IPS-15b (cell line): Measurements from ENCODE around the gene NT5M.

Experiments
- H3K27me3 ChIP-seq: one replicate; pipeline ENCODE4 v1.6.1; 2013; ENCODE audit warnings: low read length; ENCODE audit not compliant: control insufficient read depth, insufficient read depth
- H3K36me3 ChIP-seq: one replicate; pipeline ENCODE4 v1.6.1; 2013; ENCODE audit warnings: low read length; ENCODE audit not compliant: control insufficient read depth, insufficient read depth
- H3K4me1 ChIP-seq: one replicate; pipeline ENCODE4 v1.6.1; 2013; ENCODE audit warnings: mild to moderate bottlenecking, low read length; ENCODE audit not compliant: control insufficient read depth, insufficient read depth
- H3K4me3 ChIP-seq: one replicate; pipeline ENCODE4 v1.5.1; 2013; ENCODE audit warnings: low read depth, low read length
- H3K9ac ChIP-seq: one replicate; pipeline ENCODE4 v1.6.1; 2013; ENCODE audit warnings: low read depth, mild to moderate bottlenecking, low read length
- H3K9me3 ChIP-seq: one replicate; pipeline ENCODE4 v1.6.1; 2013; ENCODE audit warnings: mild to moderate bottlenecking, low read length; ENCODE audit not compliant: control insufficient read depth, insufficient read depth

Gene NT5M

GRCh38 chr17:17346428-17347233 lies 43.5 kb downstream of the NT5M start:
- Histone ChIP-seq H3K9ac (no peak overlapping the region), H3K4me1 (no peaks in the 10 kb centered on the region), H3K9me3 (no peaks in the 10 kb centered on the region), H3K36me3 (no peaks in the 10 kb centered on the region), H3K27me3 (no peaks in the 10 kb centered on the region), H3K4me3 (no peak overlapping the region)

- no peaks in the 10 kb centered on the region for H3K36me3 ChIP-seq
- H3K4me3 ChIP-seq, result no peak overlapping the region
- H3K9ac ChIP-seq, result no peak overlapping the region
Observed at GRCh38 chr17:17347234-17347955, 44.2 kb downstream of the NT5M start.

GRCh38 chr17:17347956-17348871 lies 45.0 kb downstream of the NT5M start:
- H3K9me3 ChIP-seq, result no peaks in the 10 kb centered on the region
- no peak overlapping the region for H3K9ac ChIP-seq
- H3K27me3 ChIP-seq, result no peaks in the 10 kb centered on the region
- no peak overlapping the region for H3K4me3 ChIP-seq
- H3K36me3 ChIP-seq, result no peaks in the 10 kb centered on the region
- no peaks in the 10 kb centered on the region for H3K4me1 ChIP-seq

More at GRCh38 chr17:17347234-17347955, 44.2 kb downstream of the NT5M start:
- no peaks in the 10 kb centered on the region for H3K4me1 ChIP-seq
- H3K9me3 ChIP-seq, result no peaks in the 10 kb centered on the region
- no peaks in the 10 kb centered on the region for H3K27me3 ChIP-seq

GRCh38 chr17:17348872-17349723 lies 45.9 kb downstream of the NT5M start:
- H3K9me3 ChIP-seq, result no peaks in the 10 kb centered on the region
- H3K4me1 ChIP-seq, result no peaks in the 10 kb centered on the region
- no peak overlapping the region for H3K4me3 ChIP-seq
- no peaks in the 10 kb centered on the region for H3K36me3 ChIP-seq
- no peak overlapping the region for H3K9ac ChIP-seq
- no peaks in the 10 kb centered on the region for H3K27me3 ChIP-seq

- H3K4me3 ChIP-seq, result no peak overlapping the region
- H3K9ac ChIP-seq, result no peak overlapping the region
- no peaks in the 10 kb centered on the region for H3K9me3 ChIP-seq
- H3K27me3 ChIP-seq, result no peaks in the 10 kb centered on the region
- H3K36me3 ChIP-seq, result no peaks in the 10 kb centered on the region
- H3K4me1 ChIP-seq, result no peaks in the 10 kb centered on the region
Observed at GRCh38 chr17:17349724-17350106, 46.5 kb downstream of the NT5M start.

GRCh38 chr17:17350491-17351355 lies 47.5 kb downstream of the NT5M start:
- no peaks in the 10 kb centered on the region for H3K4me1 ChIP-seq
- no peaks in the 10 kb centered on the region for H3K9me3 ChIP-seq
- H3K4me3 ChIP-seq, result no peak overlapping the region
- H3K9ac ChIP-seq, result no peak overlapping the region
- no peaks in the 10 kb centered on the region for H3K27me3 ChIP-seq
- H3K36me3 ChIP-seq, result no peaks in the 10 kb centered on the region

- Histone ChIP-seq H3K9me3 (no peaks in the 10 kb centered on the region), H3K36me3 (no peaks in the 10 kb centered on the region), H3K27me3 (no peaks in the 10 kb centered on the region), H3K4me1 (no peaks in the 10 kb centered on the region), H3K4me3 (no peak overlapping the region), H3K9ac (no peak overlapping the region)
Observed at GRCh38 chr17:17351356-17351891, 48.3 kb downstream of the NT5M start.

- H3K36me3 ChIP-seq, result no peaks in the 10 kb centered on the region
- no peak overlapping the region for H3K9ac ChIP-seq
- H3K4me1 ChIP-seq, result no peaks in the 10 kb centered on the region
- H3K4me3 ChIP-seq, result no peak overlapping the region
- H3K9me3 ChIP-seq, result no peaks in the 10 kb centered on the region
- H3K27me3 ChIP-seq, result no peaks in the 10 kb centered on the region
Observed at GRCh38 chr17:17351901-17352781, 49.0 kb downstream of the NT5M start.

GRCh38 chr17:17352836-17353624 lies 49.9 kb downstream of the NT5M start:
- Histone ChIP-seq H3K36me3 (no peaks in the 10 kb centered on the region), H3K9ac (no peak overlapping the region)

More at GRCh38 chr17:17352836-17353624, 49.9 kb downstream of the NT5M start:
- Histone ChIP-seq H3K27me3 (no peaks in the 10 kb centered on the region), H3K4me1 (no peaks in the 10 kb centered on the region), H3K9me3 (no peaks in the 10 kb centered on the region), H3K4me3 (no peak overlapping the region)
